A549 treated with DMSO at 1 μM for 4 hours (cell line): ENCODE measurements around the gene CCDC124. TPM values are rescaled to one million over a fixed set of nuclear protein-coding genes. Genes with fewer than 3 reads are reported as not detected.

ENCODE experiments used
- total RNA-seq: library from RNA; stranded (reverse); fragments of 200-300 nt; extraction: Qiagen RNA extraction; gene quantifications from 5 replicates; pipeline ENCODE4 v1.2.3, GENCODE V29; 2022; ENCODE audit warnings: low read depth

CCDC124 gene, protein sequence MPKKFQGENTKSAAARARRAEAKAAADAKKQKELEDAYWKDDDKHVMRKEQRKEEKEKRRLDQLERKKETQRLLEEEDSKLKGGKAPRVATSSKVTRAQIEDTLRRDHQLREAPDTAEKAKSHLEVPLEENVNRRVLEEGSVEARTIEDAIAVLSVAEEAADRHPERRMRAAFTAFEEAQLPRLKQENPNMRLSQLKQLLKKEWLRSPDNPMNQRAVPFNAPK
- 87.8 to 113 TPM (median 92.8 TPM) in 5 replicates for total RNA-seq

DNA sequence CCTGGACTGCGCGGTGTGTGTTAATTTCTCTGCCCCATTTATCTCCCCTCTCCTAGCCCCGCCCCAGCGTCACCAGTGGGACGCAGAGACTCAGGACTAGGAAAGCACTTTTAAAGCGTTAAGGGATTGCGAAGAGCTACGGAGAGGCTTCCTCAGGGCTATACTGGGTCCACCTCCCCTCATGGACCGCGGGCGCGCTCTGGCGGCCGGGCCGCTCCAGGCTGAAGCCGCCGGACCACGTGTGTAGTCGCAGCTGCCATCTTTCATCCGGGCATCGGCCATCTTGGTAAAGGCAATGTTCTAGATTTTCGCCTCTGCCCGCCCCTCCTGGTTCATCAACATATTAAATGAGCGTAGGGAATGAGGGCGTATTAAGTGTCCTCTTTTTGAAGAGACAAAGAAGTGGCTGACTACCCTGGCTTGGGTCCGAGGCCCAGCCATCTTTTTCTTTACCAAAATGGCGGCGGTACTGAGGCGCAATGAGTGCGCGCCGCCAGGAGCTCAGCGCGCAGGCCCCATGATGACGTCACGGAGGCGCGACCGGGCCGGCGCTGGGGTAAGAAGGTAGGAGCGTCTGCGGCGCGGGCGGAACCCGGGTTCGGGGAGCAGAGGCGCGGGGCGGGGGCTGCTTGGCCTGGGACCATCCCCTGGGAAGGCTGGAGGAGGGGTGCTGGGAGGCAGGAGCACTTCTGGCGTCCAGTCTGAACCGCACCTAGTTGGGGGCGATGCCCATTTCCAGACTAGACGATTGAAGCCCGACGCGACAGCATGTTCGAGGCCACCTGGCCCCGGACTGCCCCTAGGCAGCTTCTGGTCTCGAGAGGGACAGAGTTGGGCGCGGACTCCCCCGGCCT, at the start of gene CCDC124:
CCDC124 (plus strand) TSS at position 531 of the 854 bp plus-strand sequence. CDS start 3,406 bp downstream, outside the sequence.

DNA sequence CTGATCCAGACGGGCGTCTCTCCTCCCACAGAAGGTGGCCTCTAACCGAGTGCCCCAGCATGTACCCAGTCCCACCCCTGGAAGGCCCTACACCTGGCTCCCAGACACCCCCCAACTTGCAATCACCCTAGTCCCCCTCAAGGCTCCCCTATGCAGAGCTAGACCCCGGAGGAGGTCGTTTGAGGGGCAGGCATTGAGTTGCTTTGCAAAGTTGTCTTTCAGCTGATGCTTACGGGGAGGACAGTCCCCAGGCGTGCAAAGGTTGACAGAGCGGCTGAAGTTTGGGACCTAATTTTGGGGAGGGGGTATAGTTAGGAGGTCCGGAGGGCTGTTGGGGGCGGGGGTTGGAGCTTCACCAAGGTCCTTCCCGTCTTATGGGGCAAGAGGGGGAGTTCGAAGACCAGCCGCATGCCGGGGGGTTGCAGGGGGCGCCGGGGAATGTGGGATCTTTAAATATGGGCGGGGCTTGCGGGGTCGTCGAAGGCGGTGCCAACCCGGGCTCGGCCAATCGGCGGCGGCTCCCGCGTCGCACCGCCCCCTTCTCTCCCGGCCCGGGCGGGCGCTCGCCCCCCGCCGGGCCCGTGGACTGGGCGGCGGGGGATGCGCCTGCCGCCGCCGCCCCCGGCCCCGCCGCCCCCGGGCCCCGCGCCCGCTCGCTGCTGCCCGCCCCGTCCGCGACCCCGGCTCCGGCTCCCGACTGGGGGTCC, 33.9 kb downstream of the CCDC124 start, which contains the start of gene KCNN1:
KCNN1 (plus strand) TSS at position 558 of the 707 bp plus-strand sequence. CDS start 6,782 bp downstream, outside the sequence.

Other genes with a start within 250 kb of the CCDC124 start
- 1.6 to 2.2 TPM (median 1.8 TPM) in 5 replicates for gene UNC13A, start 244.7 kb upstream of the CCDC124 start, total RNA-seq
- 26.1 to 33.6 TPM (median 30.2 TPM) in 5 replicates for gene MAP1S, start 213.5 kb upstream of the CCDC124 start, total RNA-seq
- gene FCHO1, start 181.5 kb upstream of the CCDC124 start, total RNA-seq: 16.5 to 22.2 TPM (median 19.9 TPM) in 5 replicates
- gene B3GNT3, start 137.9 kb upstream of the CCDC124 start, total RNA-seq: 3.2 to 4.3 TPM (median 3.9 TPM) in 5 replicates
- 0.30 to 0.59 TPM (median 0.52 TPM) in 5 replicates for gene INSL3, start 111.5 kb upstream of the CCDC124 start, total RNA-seq
- 0.20 to 0.43 TPM (median 0.26 TPM) in 5 replicates for gene JAK3, start 85.0 kb upstream of the CCDC124 start, total RNA-seq
- 2,010 to 2,240 TPM (median 2,067 TPM) in 5 replicates for gene RPL18A, start 73.1 kb upstream of the CCDC124 start, total RNA-seq
- gene SLC5A5, start 61.1 kb upstream of the CCDC124 start, total RNA-seq: 0.13 to 0.24 TPM (median 0.13 TPM) in 5 replicates
- 0.22 to 0.76 TPM (median 0.63 TPM) in 5 replicates for gene KCNN1, start 34.1 kb downstream of the CCDC124 start, total RNA-seq
- gene ARRDC2, start 75.2 kb downstream of the CCDC124 start, total RNA-seq: 21.0 to 28.4 TPM (median 25.9 TPM) in 5 replicates
- gene IL12RB1, start 153.9 kb downstream of the CCDC124 start, total RNA-seq: not detected in 5 replicates
- gene MAST3, start 164.8 kb downstream of the CCDC124 start, total RNA-seq: 1.7 to 2.3 TPM (median 2.0 TPM) in 5 replicates
- gene PIK3R2, start 220.1 kb downstream of the CCDC124 start, total RNA-seq: 4.4 to 11.0 TPM (median 10.6 TPM) in 5 replicates
- 11.6 to 20.8 TPM (median 13.7 TPM) in 5 replicates for gene IFI30, start 240.8 kb downstream of the CCDC124 start, total RNA-seq